A549 (cell line): Measurements from ENCODE around the gene ATOX1. TPM values are rescaled to one million over a fixed set of nuclear protein-coding genes. Genes with fewer than 3 reads are reported as not detected.

ENCODE experiments used
- ATAC-seq, 2 experiments: fragments of 200-7000 bp in 1 of 2; fragments of >200 bp in 1 of 2; cut with Nextera tagmentation in 1 of 2; cut with Tn5 transposase in 1 of 2; 3 replicates each; pipeline versions ENCODE4 v1.8.0 to v1.9.1; 2018 to 2020; ENCODE audit warnings: mild to moderate bottlenecking in 1 of 2, moderate library complexity in 1 of 2
- CTCF ChIA-PET: fragments of 300-600 bp; sonication (Branson Sonifier 250); formaldehyde crosslinking; extraction: SDS; loops from one replicate; lab custom pipeline; 2021; ENCODE audit warnings: antibody characterized with exemption, inconsistent platforms; lab: Yijun Ruan, JAX
- POLR2A ChIA-PET: fragments of 350-600 bp; formaldehyde crosslinking; extraction: SDS; loops from one replicate; lab custom pipeline; 2021; ENCODE audit warnings: antibody characterized with exemption, inconsistent platforms; lab: Yijun Ruan, JAX
- DNase-seq, 2 experiments: peaks; one replicate each; pipeline versions ENCODE4 v3.0.0 to v3.0.0-alpha.2; 2011 to 2016; ENCODE audit warnings: low read depth in 1 of 2, low spot score in 1 of 2
- FAIRE-seq: peaks from 2 replicates; lab custom pipeline; 2011; peaks lifted over from hg19 to GRCh38; lab: Jason Lieb, UNC
- H3K27ac ChIP-seq, 2 experiments: fragments of >200 bp; sonication (Bioruptor Twin); formaldehyde crosslinking; 3 replicates each; pipeline ENCODE4 v1.5.1; 2016 to 2017
- H3K4me1 ChIP-seq: fragments of >200 bp; sonication (Bioruptor Twin); formaldehyde crosslinking; 3 replicates; pipeline ENCODE4 v1.6.1; 2016
- H3K4me2 ChIP-seq: fragments of >200 bp; sonication (Bioruptor Twin); formaldehyde crosslinking; 3 replicates; pipeline ENCODE4 v1.6.1; 2016
- H3K4me3 ChIP-seq: fragments of >200 bp; sonication (Bioruptor Twin); formaldehyde crosslinking; 3 replicates; pipeline ENCODE4 v1.5.1; 2016
- H3K9me3 ChIP-seq: fragments of >200 bp; sonication (Bioruptor Twin); formaldehyde crosslinking; 3 replicates; pipeline ENCODE4 v1.6.1; 2016
- BHLHE40 ChIP-seq: IDR thresholded peaks from 2 replicates; pipeline ENCODE4 v1.6.1; 2012; ENCODE audit warnings: low read depth, low read length, inconsistent platforms
- CBX8 ChIP-seq: fragments of 200-600 bp; sonication (generic); IDR thresholded peaks from 2 replicates; pipeline ENCODE4 v1.6.1; 2016
- CHD2 ChIP-seq: fragments of 150-350 bp; IDR thresholded peaks from 2 replicates; pipeline ENCODE4 v1.6.1; 2014; ENCODE audit warnings: low read length; ENCODE audit not compliant: partially characterized antibody
- CHD4 ChIP-seq: fragments of 200-600 bp; sonication (generic); IDR thresholded peaks from 2 replicates; pipeline ENCODE4 v1.6.1; 2016; ENCODE audit warnings: antibody characterized with exemption, mild to moderate bottlenecking, borderline replicate concordance
- EHF ChIP-seq: fragments of 250-450 bp; sonication (Bioruptor Pico); IDR thresholded peaks from 2 replicates; pipeline ENCODE4 v1.5.0; 2020; ENCODE audit warnings: mild to moderate bottlenecking
- EHMT2 ChIP-seq: fragments of 200-600 bp; sonication (generic); IDR thresholded peaks from 2 replicates; pipeline ENCODE4 v1.6.1; 2016; ENCODE audit warnings: antibody characterized with exemption, low read depth, mild to moderate bottlenecking, moderate library complexity
- EP300 ChIP-seq, 2 experiments: fragments of >200 bp; sonication (Bioruptor Twin); formaldehyde crosslinking; IDR thresholded peaks; 2 replicates in 1 of 2; 3 replicates in 1 of 2; pipeline ENCODE4 v1.6.1; 2016 to 2017
- FOSB ChIP-seq: fragments of 250-450 bp; sonication (Bioruptor Pico); IDR thresholded peaks from 2 replicates; pipeline ENCODE4 v1.5.0; 2020; ENCODE audit warnings: mild to moderate bottlenecking, moderate library complexity
- FOXS1 ChIP-seq: fragments of 250-450 bp; sonication (Bioruptor Pico); IDR thresholded peaks from 2 replicates; pipeline ENCODE4 v1.5.0; 2020; ENCODE audit warnings: mild to moderate bottlenecking, moderate library complexity
- GATA3 ChIP-seq: IDR thresholded peaks from 2 replicates; pipeline ENCODE4 v1.6.1; 2012; ENCODE audit warnings: borderline replicate concordance
- HEYL ChIP-seq: fragments of 250-450 bp; sonication (Bioruptor Pico); IDR thresholded peaks from 2 replicates; pipeline ENCODE4 v1.8.0; 2021; ENCODE audit warnings: mild to moderate bottlenecking, moderate library complexity
- HOXA7 ChIP-seq: fragments of 250-450 bp; sonication (Bioruptor Pico); IDR thresholded peaks from 2 replicates; pipeline ENCODE4 v1.5.0; 2020; ENCODE audit warnings: mild to moderate bottlenecking, moderate library complexity
- HOXB13 ChIP-seq: fragments of 250-450 bp; sonication (Bioruptor Pico); IDR thresholded peaks from 2 replicates; pipeline ENCODE4 v1.5.0; 2020; ENCODE audit warnings: low read depth, mild to moderate bottlenecking, moderate library complexity
- HOXB5 ChIP-seq: fragments of 250-450 bp; sonication (Bioruptor Pico); IDR thresholded peaks from 2 replicates; pipeline ENCODE4 v1.5.0; 2020; ENCODE audit warnings: mild to moderate bottlenecking, moderate library complexity
- JUNB ChIP-seq: fragments of >200 bp; sonication (Bioruptor Twin); formaldehyde crosslinking; IDR thresholded peaks from 2 replicates; pipeline ENCODE4 v1.6.1; 2016
- KDM5A ChIP-seq: fragments of 200-600 bp; sonication (generic); IDR thresholded peaks from 2 replicates; pipeline ENCODE4 v1.6.1; 2016; ENCODE audit warnings: antibody characterized with exemption, mild to moderate bottlenecking
- MAX ChIP-seq: IDR thresholded peaks from 2 replicates; pipeline ENCODE4 v1.6.1; 2012
- MYC ChIP-seq: IDR thresholded peaks from 2 replicates; pipeline ENCODE4 v1.6.1; 2012; ENCODE audit warnings: mild to moderate bottlenecking, inconsistent platforms, low read length, improper control_type of control experiment, borderline replicate concordance
- NFE2L2 ChIP-seq: fragments of 150-350 bp; conservative IDR thresholded peaks from 2 replicates; pipeline ENCODE4 v1.6.1; 2014; ENCODE audit warnings: low read length
- NR3C1 ChIP-seq: fragments of >200 bp; sonication (Bioruptor Twin); formaldehyde crosslinking; IDR thresholded peaks from 3 replicates; pipeline ENCODE4 v1.6.1; 2017
- RAD21 ChIP-seq, 2 experiments: fragments of >200 bp in 1 of 2; sonication (Bioruptor Twin) in 1 of 2; formaldehyde crosslinking in 1 of 2; IDR thresholded peaks in 1 of 2; conservative IDR thresholded peaks in 1 of 2; 2 replicates in 1 of 2; 3 replicates in 1 of 2; pipeline ENCODE4 v1.6.1; 2012 to 2018; ENCODE audit warnings: inconsistent platforms in 1 of 2
- RARB ChIP-seq: fragments of 250-450 bp; sonication (Bioruptor Pico); IDR thresholded peaks from 2 replicates; pipeline ENCODE4 v1.8.0; 2021; ENCODE audit warnings: mild to moderate bottlenecking, moderate library complexity
- RNF2 ChIP-seq: fragments of 200-600 bp; sonication (generic); IDR thresholded peaks from 2 replicates; pipeline ENCODE4 v1.6.1; 2016; ENCODE audit warnings: low read depth, mild to moderate bottlenecking, antibody characterized with exemption, moderate library complexity, borderline replicate concordance
- SMC3 ChIP-seq: fragments of >200 bp; sonication (Bioruptor Twin); formaldehyde crosslinking; IDR thresholded peaks from 3 replicates; pipeline ENCODE4 v1.6.1; 2018; ENCODE audit warnings: inconsistent platforms
- SREBF2 ChIP-seq: fragments of 450-650 bp; IDR thresholded peaks from 2 replicates; pipeline ENCODE4 v1.6.1; 2014; ENCODE audit warnings: mild to moderate bottlenecking, moderate library complexity
- USF2 ChIP-seq: fragments of 450-650 bp; IDR thresholded peaks from 2 replicates; pipeline ENCODE4 v1.6.1; 2014; ENCODE audit warnings: antibody characterized with exemption
- ZC3H11A ChIP-seq: fragments of 450-650 bp; IDR thresholded peaks from 2 replicates; pipeline ENCODE4 v1.6.1; 2014; ENCODE audit warnings: antibody characterized with exemption, mild to moderate bottlenecking
- ZFP36 ChIP-seq: fragments of 450-650 bp; IDR thresholded peaks from 2 replicates; pipeline ENCODE4 v1.6.1; 2014; ENCODE audit warnings: borderline replicate concordance; ENCODE audit not compliant: partially characterized antibody
- ZSCAN20 ChIP-seq: fragments of 250-450 bp; sonication (Bioruptor Pico); IDR thresholded peaks from 2 replicates; pipeline ENCODE4 v1.8.0; 2022; ENCODE audit warnings: mild to moderate bottlenecking, moderate library complexity
- WGBS: methylation state at CpG from one replicate; pipeline ENCODE4 v1.1.6; 2017; ENCODE audit errors: missing lambda C conversion rate; 5-methylcytosine and 5-hydroxymethylcytosine counted together
- polyA plus RNA-seq, 4 experiments: library from polyadenylated mRNA; depleted of rRNA in 3 of 4; stranded (reverse); fragments of >200 nt; fragmentation: RNase III in 1 of 4; extraction: RNeasy Plus Mini Kit Qiagen cat#74134 plus additional on column Dnase treatment in 1 of 4; gene quantifications; 2 replicates in 3 of 4; 3 replicates in 1 of 4; pipeline ENCODE4 v1.2.3, GENCODE V29; 2011 to 2017
- TF ChIP-seq, protein P1 (sequence below): fragments of >200 bp; sonication (Bioruptor Twin); formaldehyde crosslinking; IDR thresholded peaks from 3 replicates; pipeline ENCODE4 v1.5.1; 2016
- TF ChIP-seq, protein P2 (sequence below): fragments of >200 bp; sonication (Bioruptor Twin); formaldehyde crosslinking; IDR thresholded peaks from 3 replicates; pipeline ENCODE4 v1.6.1; 2016
- TF ChIP-seq, protein P3 (sequence below): fragments of 250-450 bp; sonication (Bioruptor Pico); IDR thresholded peaks from 2 replicates; pipeline ENCODE4 v1.5.0; 2020; ENCODE audit warnings: low read depth, mild to moderate bottlenecking, moderate library complexity

The ATOX1 gene
- polyA plus RNA-seq, 2 of the 4 experiments (the other 2 are of a cell fraction), result 58.1 to 218 TPM

- H3K4me1 ChIP-seq, result peaks cover 35% of the 10 kb centered on the region
- TF ChIP-seq RAD21 (conservative IDR thresholded peaks at IDR 0.05 in 1 of 2, IDR thresholded peaks at IDR 0.05 in 1 of 2), result no peak
- TF ChIP-seq HOXB5, result no peak
- no peak for TF ChIP-seq EHMT2
- TF ChIP-seq ZC3H11A, result no peak
- TF ChIP-seq ZFP36, result no peak
- no peak for TF ChIP-seq EP300 (IDR thresholded peaks at IDR 0.05)
- TF ChIP-seq MYC, result no peak
- TF ChIP-seq ZSCAN20 (CRISPR knock-in tag), result no peak
- no peak for TF ChIP-seq SMC3
- no peak for TF ChIP-seq EHF (CRISPR knock-in tag)
- TF ChIP-seq SREBF2, result no peak
- no peak for TF ChIP-seq MAX
- TF ChIP-seq BHLHE40, result no peak
- no peak for TF ChIP-seq NR3C1
- TF ChIP-seq NFE2L2, result no peak
- TF ChIP-seq, all 56 proteins: peak for 0
- 91% methylated on average over 3 of the region's 3 CpGs for WGBS
- ChIA-PET CTCF (interaction anchor here (1.0 to 24.6 kb wide), 8 partner anchors 16 to 405 kb away, joined by 3 to 529 read pairs (median 3); no protein-coding TSS in a partner anchor), POLR2A (no interaction called here)
- Histone ChIP-seq H3K27ac (peak overlapping the region in 1 of 2 experiments; percentile 92; a peak in 2 of 6 replicates), H3K9me3 (no peaks in the 10 kb centered on the region), H3K4me2 (no peak overlapping the region), H3K4me3 (no peak overlapping the region)
- FAIRE-seq (no peak), DNase-seq (no peak), ATAC-seq (no peak)
Measured at GRCh38 chr5:151737431-151737830, 21.0 kb downstream of the ATOX1 start.

DNA sequence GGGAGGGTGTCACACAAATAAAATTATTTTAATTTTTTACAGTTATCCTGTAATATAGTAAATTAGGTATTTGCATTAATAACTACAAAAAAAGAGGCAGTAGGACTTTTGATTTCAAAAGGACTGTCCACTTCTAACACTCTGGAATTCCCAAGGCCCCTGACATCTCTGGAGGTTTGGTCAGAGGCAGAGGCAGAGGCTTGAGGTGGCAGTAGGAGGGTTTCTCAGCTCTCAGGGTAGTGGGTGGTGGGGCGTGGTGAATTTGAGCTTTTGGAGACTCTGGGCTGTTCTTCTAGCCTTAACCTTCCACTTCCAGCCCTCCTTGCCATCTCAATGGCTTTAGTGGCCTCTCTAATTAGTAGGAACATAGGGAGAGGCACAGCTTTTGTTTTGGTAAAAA is 22.8 kb downstream of the ATOX1 start:
- 67% methylated on average over 1 of the region's 1 CpG for WGBS
- ChIA-PET CTCF (interaction anchor here (0.9 to 24.6 kb wide), 3 partner anchors 18 to 79 kb away, joined by 3 to 529 read pairs (median 4); no protein-coding TSS in a partner anchor), POLR2A (no interaction called here)
- no peak for ATAC-seq
- Histone ChIP-seq H3K4me3 (no peak overlapping the region), H3K4me1 (peaks cover 17% of the 10 kb centered on the region), H3K27ac (peak overlapping the region in 1 of 2 experiments; percentile 92; a peak in 2 of 6 replicates), H3K9me3 (no peaks in the 10 kb centered on the region), H3K4me2 (no peak overlapping the region)
- TF ChIP-seq CHD4 (no peak), HEYL (CRISPR knock-in tag) (no peak)
- no peak for DNase-seq
- FAIRE-seq, result no peak

DNA sequence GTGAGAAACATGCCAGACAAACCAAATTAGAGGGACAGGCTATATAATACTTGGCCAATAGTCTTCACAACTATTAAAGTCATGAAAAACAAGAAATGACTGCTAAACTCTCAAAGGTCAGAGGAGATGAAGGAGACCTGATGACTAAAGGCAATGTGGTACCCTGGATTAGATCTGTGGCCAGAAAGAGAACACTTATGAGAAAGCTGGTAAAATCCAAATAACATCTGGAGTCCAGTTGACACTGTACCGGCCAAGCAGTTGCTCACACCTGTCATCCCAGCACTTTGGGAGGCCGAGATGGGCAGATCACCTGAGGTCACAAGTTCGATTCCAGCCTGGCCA is 24.4 kb downstream of the ATOX1 start:
- TF ChIP-seq RARB (no peak), HOXB13 (no peak), ZFP36 (no peak), CHD2 (no peak), JUNB (no peak), HOXA7 (CRISPR knock-in tag) (no peak), CBX8 (no peak), EP300 (IDR thresholded peaks at IDR 0.05) (no peak), MAX (no peak), FOXS1 (CRISPR knock-in tag) (no peak), GATA3 (no peak), KDM5A (no peak), RNF2 (no peak), USF2 (no peak), FOSB (CRISPR knock-in tag) (no peak)
- TF ChIP-seq, protein P1, sequence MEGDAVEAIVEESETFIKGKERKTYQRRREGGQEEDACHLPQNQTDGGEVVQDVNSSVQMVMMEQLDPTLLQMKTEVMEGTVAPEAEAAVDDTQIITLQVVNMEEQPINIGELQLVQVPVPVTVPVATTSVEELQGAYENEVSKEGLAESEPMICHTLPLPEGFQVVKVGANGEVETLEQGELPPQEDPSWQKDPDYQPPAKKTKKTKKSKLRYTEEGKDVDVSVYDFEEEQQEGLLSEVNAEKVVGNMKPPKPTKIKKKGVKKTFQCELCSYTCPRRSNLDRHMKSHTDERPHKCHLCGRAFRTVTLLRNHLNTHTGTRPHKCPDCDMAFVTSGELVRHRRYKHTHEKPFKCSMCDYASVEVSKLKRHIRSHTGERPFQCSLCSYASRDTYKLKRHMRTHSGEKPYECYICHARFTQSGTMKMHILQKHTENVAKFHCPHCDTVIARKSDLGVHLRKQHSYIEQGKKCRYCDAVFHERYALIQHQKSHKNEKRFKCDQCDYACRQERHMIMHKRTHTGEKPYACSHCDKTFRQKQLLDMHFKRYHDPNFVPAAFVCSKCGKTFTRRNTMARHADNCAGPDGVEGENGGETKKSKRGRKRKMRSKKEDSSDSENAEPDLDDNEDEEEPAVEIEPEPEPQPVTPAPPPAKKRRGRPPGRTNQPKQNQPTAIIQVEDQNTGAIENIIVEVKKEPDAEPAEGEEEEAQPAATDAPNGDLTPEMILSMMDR, result no peak
- TF ChIP-seq, protein P2, sequence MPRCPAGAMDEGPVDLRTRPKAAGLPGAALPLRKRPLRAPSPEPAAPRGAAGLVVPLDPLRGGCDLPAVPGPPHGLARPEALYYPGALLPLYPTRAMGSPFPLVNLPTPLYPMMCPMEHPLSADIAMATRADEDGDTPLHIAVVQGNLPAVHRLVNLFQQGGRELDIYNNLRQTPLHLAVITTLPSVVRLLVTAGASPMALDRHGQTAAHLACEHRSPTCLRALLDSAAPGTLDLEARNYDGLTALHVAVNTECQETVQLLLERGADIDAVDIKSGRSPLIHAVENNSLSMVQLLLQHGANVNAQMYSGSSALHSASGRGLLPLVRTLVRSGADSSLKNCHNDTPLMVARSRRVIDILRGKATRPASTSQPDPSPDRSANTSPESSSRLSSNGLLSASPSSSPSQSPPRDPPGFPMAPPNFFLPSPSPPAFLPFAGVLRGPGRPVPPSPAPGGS, result no peak
- TF ChIP-seq, protein P3, sequence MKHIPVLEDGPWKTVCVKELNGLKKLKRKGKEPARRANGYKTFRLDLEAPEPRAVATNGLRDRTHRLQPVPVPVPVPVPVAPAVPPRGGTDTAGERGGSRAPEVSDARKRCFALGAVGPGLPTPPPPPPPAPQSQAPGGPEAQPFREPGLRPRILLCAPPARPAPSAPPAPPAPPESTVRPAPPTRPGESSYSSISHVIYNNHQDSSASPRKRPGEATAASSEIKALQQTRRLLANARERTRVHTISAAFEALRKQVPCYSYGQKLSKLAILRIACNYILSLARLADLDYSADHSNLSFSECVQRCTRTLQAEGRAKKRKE (CRISPR knock-in tag), result no peak
- Histone ChIP-seq H3K27ac (peak overlapping the region in 1 of 2 experiments; percentile 66; a peak in 2 of 6 replicates), H3K4me3 (no peak overlapping the region), H3K4me2 (no peak overlapping the region), H3K4me1 (peaks cover 9% of the 10 kb centered on the region; the same call in 2 of the 3 replicates), H3K9me3 (no peaks in the 10 kb centered on the region)
- WGBS, result 70% methylated on average over 3 of the region's 3 CpGs
- no peak for FAIRE-seq
- ChIA-PET POLR2A (no interaction called here), CTCF (interaction anchor here (24.6 kb wide), 1 partner anchor 77 kb away, joined by 529 read pairs; no protein-coding TSS in a partner anchor)
- DNase-seq, result no peak
- ATAC-seq, result no peak
